Hepatocyte (in vitro differentiated cells): Measurements from ENCODE around the gene ZNF341.
"Not testable (repeated sequence)": the region's sequence is repeated elsewhere in the genome, so short reads cannot be mapped to it uniquely, and the experiment has no call there.

Source experiments
- EZH2 ChIP-seq: fragments of 200-600 bp; sonication (generic); IDR thresholded peaks from 2 replicates; pipeline ENCODE4 v1.6.1; 2016; ENCODE audit warnings: antibody characterized with exemption, mild to moderate bottlenecking, borderline replicate concordance
- EZH2phosphoT487 ChIP-seq: fragments of 200-600 bp; sonication (generic); IDR thresholded peaks from one replicate; pipeline ENCODE4 v1.6.1; 2018; ENCODE audit warnings: antibody characterized with exemption, mild to moderate bottlenecking, low read depth, moderate library complexity; ENCODE audit not compliant: unreplicated experiment, severe bottlenecking
- TF ChIP-seq, protein P1 (sequence below): fragments of 200-600 bp; sonication (generic); IDR thresholded peaks from 2 replicates; pipeline ENCODE4 v1.5.1; 2016; ENCODE audit warnings: antibody characterized with exemption, mild to moderate bottlenecking; ENCODE audit not compliant: poor library complexity

DNA sequence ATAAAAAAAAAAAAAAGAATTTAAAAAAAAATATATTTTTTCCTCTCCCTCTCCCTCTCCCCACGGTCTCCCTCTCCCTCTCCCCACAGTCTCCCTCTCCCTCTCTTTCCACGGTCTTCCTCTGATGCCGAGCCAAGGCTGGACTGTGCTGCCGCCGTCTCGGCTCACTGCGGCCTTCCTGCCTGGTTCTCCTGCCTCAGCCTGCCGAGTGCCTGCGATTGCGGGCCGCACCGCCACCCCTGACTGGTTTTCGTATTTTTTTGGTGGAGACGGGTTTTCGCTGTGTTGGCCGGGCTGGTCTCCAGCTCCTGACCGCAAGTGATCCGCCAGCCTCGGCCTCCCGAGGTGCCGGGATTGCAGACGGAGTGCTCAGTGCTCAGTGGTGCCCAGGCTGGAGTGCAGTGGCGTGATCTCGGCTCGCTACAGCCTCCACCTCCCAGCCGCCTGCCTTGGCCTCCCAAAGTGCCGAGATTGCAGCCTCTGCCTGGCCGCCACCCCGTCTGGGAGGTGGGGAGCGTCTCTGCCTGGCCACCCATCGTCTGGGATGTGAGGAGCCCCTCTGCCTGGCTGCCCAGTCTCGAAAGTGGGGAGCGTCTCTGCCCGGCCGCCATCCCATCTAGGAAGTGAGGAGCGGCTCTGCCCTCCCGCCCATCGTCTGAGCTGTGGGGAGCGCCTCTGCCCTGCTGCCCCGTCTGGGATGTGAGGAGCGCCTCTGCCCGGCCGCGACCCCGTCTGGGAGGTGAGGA is 30.9 kb upstream of the ZNF341 start:
- TF ChIP-seq, protein P1, sequence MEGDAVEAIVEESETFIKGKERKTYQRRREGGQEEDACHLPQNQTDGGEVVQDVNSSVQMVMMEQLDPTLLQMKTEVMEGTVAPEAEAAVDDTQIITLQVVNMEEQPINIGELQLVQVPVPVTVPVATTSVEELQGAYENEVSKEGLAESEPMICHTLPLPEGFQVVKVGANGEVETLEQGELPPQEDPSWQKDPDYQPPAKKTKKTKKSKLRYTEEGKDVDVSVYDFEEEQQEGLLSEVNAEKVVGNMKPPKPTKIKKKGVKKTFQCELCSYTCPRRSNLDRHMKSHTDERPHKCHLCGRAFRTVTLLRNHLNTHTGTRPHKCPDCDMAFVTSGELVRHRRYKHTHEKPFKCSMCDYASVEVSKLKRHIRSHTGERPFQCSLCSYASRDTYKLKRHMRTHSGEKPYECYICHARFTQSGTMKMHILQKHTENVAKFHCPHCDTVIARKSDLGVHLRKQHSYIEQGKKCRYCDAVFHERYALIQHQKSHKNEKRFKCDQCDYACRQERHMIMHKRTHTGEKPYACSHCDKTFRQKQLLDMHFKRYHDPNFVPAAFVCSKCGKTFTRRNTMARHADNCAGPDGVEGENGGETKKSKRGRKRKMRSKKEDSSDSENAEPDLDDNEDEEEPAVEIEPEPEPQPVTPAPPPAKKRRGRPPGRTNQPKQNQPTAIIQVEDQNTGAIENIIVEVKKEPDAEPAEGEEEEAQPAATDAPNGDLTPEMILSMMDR: not testable (repeated sequence)
- TF ChIP-seq EZH2, EZH2phosphoT487: not testable (repeated sequence)
